Heart right ventricle (tissue), 16 donors: ENCODE data around the gene LYST. TPM values are rescaled to one million over a fixed set of nuclear protein-coding genes. Genes with fewer than 3 reads are reported as not detected.

Experiments
- ATAC-seq, 8 donors: fragments of 200-7000 bp; cut with Tn5 transposase; one replicate each; pipeline ENCODE4 v1.9.1; 2020; ENCODE audit warnings: mild to moderate bottlenecking in 8 of 8, moderate library complexity in 8 of 8, moderate number of reproducible peaks in 1 of 8
- DNase-seq, 2 donors: peaks; one replicate each; pipeline ENCODE4 v3.0.0-alpha.2; 2020
- H3K27ac ChIP-seq, 10 donors: fragments of 200-600 bp; sonication (generic) in 2 of 10; one replicate each; pipeline versions ENCODE4 v1.5.0 to v1.8.0; 2020 to 2022; ENCODE audit warnings: mild to moderate bottlenecking in 3 of 10
- H3K27me3 ChIP-seq, 7 donors: fragments of 200-600 bp; one replicate each; pipeline ENCODE4 v1.8.0; 2021 to 2022; ENCODE audit warnings: mild to moderate bottlenecking in 2 of 7
- H3K36me3 ChIP-seq, 9 donors: fragments of 200-600 bp; sonication (generic) in 1 of 9; one replicate each; pipeline versions ENCODE4 v1.5.0 to v1.8.0; 2020 to 2022; ENCODE audit warnings: mild to moderate bottlenecking in 2 of 9
- H3K4me1 ChIP-seq, 9 donors: fragments of 200-600 bp; sonication (generic) in 1 of 9; one replicate each; pipeline versions ENCODE4 v1.5.0 to v1.8.0; 2020 to 2022; ENCODE audit warnings: mild to moderate bottlenecking in 4 of 9
- H3K4me3 ChIP-seq, 10 donors: fragments of 200-600 bp; sonication (generic) in 2 of 10; one replicate each; pipeline versions ENCODE4 v1.5.0 to v1.8.0; 2020 to 2022; ENCODE audit warnings: mild to moderate bottlenecking in 7 of 10, moderate library complexity in 2 of 10
- H3K9me3 ChIP-seq, 11 donors: fragments of 200-600 bp in 10 of 11; sonication (generic) in 2 of 11; one replicate each; pipeline versions ENCODE4 v1.5.0 to v1.8.0; 2013 to 2022; ENCODE audit warnings: mild to moderate bottlenecking in 2 of 11, control low read depth in 1 of 11, moderate library complexity in 1 of 11
- WGBS, 2 donors: extraction: QIAGEN DNeasy Blood & Tissue Kit; methylation state at CpG; one replicate each; pipeline ENCODE4 v1.1.7; 2013; ENCODE audit warnings: inconsistent platforms in 1 of 2; 5-methylcytosine and 5-hydroxymethylcytosine counted together
- intact Hi-C, 10 donors: fragments of 100-400 bp; cut with DNase I; formaldehyde crosslinking; loops; one replicate each; pipeline versions ENCODE4 v1.11.1 to v1.14.2; 2022
- polyA plus RNA-seq, 2 donors: library from polyadenylated mRNA; stranded (reverse); fragments of 200-250 nt; gene quantifications; one replicate each; pipeline ENCODE4 v1.2.3, GENCODE V29; 2013
- total RNA-seq, 10 donors: library from RNA; stranded (reverse); fragmentation: NEBNext Ultra II Directional in 3 of 10; extraction: Animal tissue kit (Norgen Biotek cat#: 25700) in 3 of 10; gene quantifications; one replicate each; pipeline versions ENCODE4 v1.2.1 to v1.2.4, GENCODE V29; 2021 to 2023
- TF ChIP-seq, protein P1 (sequence below), 9 donors: fragments of 200-600 bp; sonication (generic) in 2 of 9; IDR thresholded peaks; one replicate each; pipeline versions ENCODE4 v1.5.0 to v1.8.0; 2021 to 2022; ENCODE audit warnings: antibody characterized with exemption in 9 of 9, mild to moderate bottlenecking in 5 of 9, moderate library complexity in 1 of 9
- donor health status: Arrhythmogenic right ventricular cardiomyopathy.
- donor health status: ischemic (EF 13 %, LVEDD 7.1; RV severe dilation, severe dysfunction).
- donor health status: healthy with polysubstance abuse.
- donor health status: DM: no; HTN: yes; CAD: no.
- donor health status: DM: no; HTN: no; CAD: no.
- donor health status: ischemic (EF 25% LVEDD 6.9; RV normal size, moderate dysfunction).
- donor health status: ischemic (EF 25% LVEDD 5.7; RV mildly dilated, moderate dysfunction).
- donor health status: healthy.
- donor health status: DM: yes; HTN: yes; CAD: no.
- donor health status: Ischemic cardiomyopathy.
- donor health status: ischemic (EF 35%, LVEDD 5.7; RV mildly dilated, moderate dysfunction).
- donor health status: nonischemic (EF 11% LVEDD 7.7; RV severe dilation, severe dysfunction).
- donor health status: DM: yes; HTN: yes; CAD: no.
- donor health status: PGD.
- donor health status: ischemic (EF 29% LVEDD 5.4; RV normal size, mild dysfunction).
- donor health status: nonischemic (EF 23%, LVEDD 6.1; RV moderate dilation, normal function).

The LYST gene
- total and polyA plus RNA-seq, 12 donors = 3.3 to 13.6 (median 10.5) TPM

DNA sequence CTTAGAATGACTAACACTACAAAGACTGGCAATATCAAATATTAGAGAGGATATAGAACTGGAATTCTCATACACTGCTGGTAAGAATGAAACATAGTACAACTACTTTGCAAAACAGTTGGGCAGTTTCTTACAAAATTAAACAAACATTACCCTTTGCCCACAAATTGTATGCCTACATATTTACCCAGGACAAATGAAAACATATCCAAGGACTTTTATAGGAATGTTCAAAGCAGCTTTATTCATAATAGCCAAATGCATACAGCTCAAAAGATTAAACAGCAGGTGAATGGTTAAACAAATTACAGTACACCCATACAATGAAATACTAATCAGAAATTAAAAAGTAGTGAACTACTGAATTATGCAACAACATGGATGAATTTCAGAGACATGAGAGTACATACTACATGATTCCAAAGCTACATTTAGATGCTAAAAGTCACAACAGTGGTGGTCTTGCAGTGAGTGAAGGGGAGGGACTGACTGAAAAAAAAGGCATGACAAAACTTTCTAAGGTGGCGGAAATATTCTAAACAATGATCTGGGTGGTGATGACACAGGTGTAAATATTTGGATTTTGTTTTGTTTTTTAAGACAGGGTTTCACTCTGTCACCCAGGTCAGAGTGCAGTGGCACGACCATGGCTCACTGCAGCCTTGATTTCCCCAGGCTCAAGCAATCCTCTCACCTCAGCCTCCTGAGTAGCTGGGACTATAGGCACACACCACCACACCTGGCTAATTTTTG is 40.4 kb downstream of the LYST start:
- no peaks in the 10 kb centered on the region for H3K9me3 ChIP-seq
- no peaks in the 10 kb centered on the region for H3K27me3 ChIP-seq
- TF ChIP-seq, protein P1, sequence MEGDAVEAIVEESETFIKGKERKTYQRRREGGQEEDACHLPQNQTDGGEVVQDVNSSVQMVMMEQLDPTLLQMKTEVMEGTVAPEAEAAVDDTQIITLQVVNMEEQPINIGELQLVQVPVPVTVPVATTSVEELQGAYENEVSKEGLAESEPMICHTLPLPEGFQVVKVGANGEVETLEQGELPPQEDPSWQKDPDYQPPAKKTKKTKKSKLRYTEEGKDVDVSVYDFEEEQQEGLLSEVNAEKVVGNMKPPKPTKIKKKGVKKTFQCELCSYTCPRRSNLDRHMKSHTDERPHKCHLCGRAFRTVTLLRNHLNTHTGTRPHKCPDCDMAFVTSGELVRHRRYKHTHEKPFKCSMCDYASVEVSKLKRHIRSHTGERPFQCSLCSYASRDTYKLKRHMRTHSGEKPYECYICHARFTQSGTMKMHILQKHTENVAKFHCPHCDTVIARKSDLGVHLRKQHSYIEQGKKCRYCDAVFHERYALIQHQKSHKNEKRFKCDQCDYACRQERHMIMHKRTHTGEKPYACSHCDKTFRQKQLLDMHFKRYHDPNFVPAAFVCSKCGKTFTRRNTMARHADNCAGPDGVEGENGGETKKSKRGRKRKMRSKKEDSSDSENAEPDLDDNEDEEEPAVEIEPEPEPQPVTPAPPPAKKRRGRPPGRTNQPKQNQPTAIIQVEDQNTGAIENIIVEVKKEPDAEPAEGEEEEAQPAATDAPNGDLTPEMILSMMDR (IDR thresholded peaks at IDR 0.05) = no peak
- intact Hi-C loops = no loop called here
- H3K27ac ChIP-seq = no peak overlapping the region
- no peak for DNase-seq
- peaks cover 0 to 6% (median 0%) of the 10 kb centered on the region in 9 donors for H3K4me1 ChIP-seq
- 96 to 97% methylated on average over 2 of the region's 2 CpGs for WGBS, 2 donors
- H3K36me3 ChIP-seq = peaks cover 0 to 81% (median 5%) of the 10 kb centered on the region in 9 donors
- ATAC-seq = no peak
- H3K4me3 ChIP-seq = no peak overlapping the region

- no peaks in the 10 kb centered on the region for H3K27me3 ChIP-seq
- no peak overlapping the region for H3K4me3 ChIP-seq
- TF ChIP-seq, protein P1 (IDR thresholded peaks at IDR 0.05) = no peak
- no peaks in the 10 kb centered on the region for H3K4me1 ChIP-seq
- no peaks in the 10 kb centered on the region for H3K9me3 ChIP-seq
- no peak overlapping the region for H3K27ac ChIP-seq
- peaks cover 0 to 72% (median 5%) of the 10 kb centered on the region in 9 donors for H3K36me3 ChIP-seq
- ATAC-seq = no peak
- intact Hi-C loops = no loop called here
- DNase-seq = no peak
- WGBS, 2 donors = 96 to 99% methylated on average over 1 of the region's 1 CpG
Observed at GRCh38 chr1:235825229-235825628, 41.5 kb downstream of the LYST start.

DNA sequence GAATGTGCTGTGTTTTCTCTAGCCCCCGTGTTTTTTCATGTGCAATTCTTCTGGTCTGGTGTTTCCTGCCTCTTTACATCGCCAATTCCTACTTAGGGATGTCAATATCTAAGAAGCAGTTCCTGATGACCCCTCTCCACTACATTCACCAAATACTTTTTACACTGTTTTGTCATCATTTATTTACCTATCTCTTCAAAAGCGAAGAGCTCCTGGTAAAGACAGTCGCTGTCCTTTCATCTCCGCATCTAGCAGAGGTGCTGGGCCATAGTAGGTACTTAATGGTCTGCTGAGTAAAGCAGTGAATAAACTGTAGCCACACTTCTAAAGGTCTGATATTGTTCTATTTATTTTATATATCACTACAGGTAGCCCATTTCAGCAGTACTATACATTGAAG is 43.0 kb downstream of the LYST start:
- Histone ChIP-seq H3K27me3 (no peaks in the 10 kb centered on the region), H3K9me3 (no peaks in the 10 kb centered on the region), H3K27ac (no peak overlapping the region), H3K4me1 (no peaks in the 10 kb centered on the region), H3K4me3 (no peak overlapping the region), H3K36me3 (peaks cover 0 to 62% (median 5%) of the 10 kb centered on the region in 9 donors)
- 94 to 96% methylated on average over 5 of the region's 5 CpGs for WGBS, 2 donors
- intact Hi-C loops = no loop called here
- TF ChIP-seq, protein P1 (IDR thresholded peaks at IDR 0.05) = no peak
- DNase-seq (no peak), ATAC-seq (no peak)

DNA sequence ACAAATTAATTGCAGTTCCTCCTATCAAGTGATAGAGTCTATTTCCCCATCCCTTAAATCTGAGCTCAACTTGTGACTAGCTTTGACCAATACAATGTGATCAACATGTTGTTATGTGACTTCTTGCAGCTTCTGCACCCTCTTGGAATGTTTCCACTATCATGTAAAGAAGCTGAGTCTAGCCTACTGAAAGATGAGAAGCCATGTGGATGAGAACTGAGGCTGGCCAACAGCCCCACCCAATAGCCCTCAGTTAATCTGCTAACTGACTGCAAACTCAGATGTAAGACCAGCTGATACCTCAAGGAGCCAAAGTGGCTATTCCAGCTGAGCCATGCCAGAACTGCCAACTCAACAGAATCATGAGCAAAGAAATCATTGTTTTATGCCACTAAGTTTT is 44.0 kb downstream of the LYST start:
- Histone ChIP-seq H3K27me3 (no peaks in the 10 kb centered on the region), H3K27ac (no peak overlapping the region), H3K9me3 (no peaks in the 10 kb centered on the region), H3K36me3 (peaks cover 0 to 52% (median 2%) of the 10 kb centered on the region in 9 donors), H3K4me1 (no peaks in the 10 kb centered on the region), H3K4me3 (no peak overlapping the region)
- TF ChIP-seq, protein P1 (IDR thresholded peaks at IDR 0.05) = no peak
- ATAC-seq (no peak), DNase-seq (no peak)
- intact Hi-C loops = no loop called here
